Vagina (tissue), 2 donors: Measurements from ENCODE around the gene NINJ1. TPM values are rescaled to one million over a fixed set of nuclear protein-coding genes. Genes with fewer than 3 reads are reported as not detected.

Source experiments
- DNase-seq, 2 donors: peaks; one replicate each; pipeline ENCODE4 v3.0.0-alpha.2; 2017; ENCODE audit errors: extremely low spot score in 2 of 2
- H3K27ac ChIP-seq: fragments of 200-600 bp; sonication (generic); one replicate; pipeline ENCODE4 v1.5.1; 2019
- H3K27me3 ChIP-seq: fragments of 200-600 bp; sonication (generic); one replicate; pipeline ENCODE4 v1.5.1; 2019
- H3K36me3 ChIP-seq, 2 donors: fragments of 200-600 bp; sonication (generic); one replicate each; pipeline ENCODE4 v1.5.1; 2017 to 2019
- H3K4me1 ChIP-seq: fragments of 200-600 bp; sonication (generic); one replicate; pipeline ENCODE4 v1.5.1; 2019
- H3K4me3 ChIP-seq, 2 donors: fragments of 200-600 bp; sonication (generic); 1 replicate in 1 of 2; 2 replicates in 1 of 2; pipeline ENCODE4 v1.5.1; 2016 to 2019
- H3K9me3 ChIP-seq: fragments of 200-600 bp; sonication (generic); one replicate; pipeline ENCODE4 v1.5.1; 2019
- CTCF ChIP-seq, 3 experiments: fragments of 450-650 bp in 2 of 3; fragments of 200-600 bp in 1 of 3; sonication (generic) in 1 of 3; IDR thresholded peaks; one replicate each; pipeline ENCODE4 v1.5.1; 2017 to 2019; ENCODE audit warnings: antibody characterized with exemption in 3 of 3, mild to moderate bottlenecking in 2 of 3, moderate library complexity in 2 of 3
- POLR2A ChIP-seq, 2 donors: fragments of 450-650 bp; IDR thresholded peaks; one replicate each; pipeline ENCODE4 v1.6.1; 2017; ENCODE audit warnings: antibody characterized with exemption in 2 of 2, mild to moderate bottlenecking in 2 of 2, moderate library complexity in 2 of 2
- POLR2AphosphoS5 ChIP-seq, 2 donors: sonication (generic); formaldehyde crosslinking; IDR thresholded peaks; one replicate each; pipeline ENCODE4 v1.9.0; 2017; ENCODE audit warnings: antibody characterized with exemption in 2 of 2, mild to moderate bottlenecking in 2 of 2, low read depth in 1 of 2; ENCODE audit not compliant: insufficient read depth in 1 of 2
- intact Hi-C: fragments of 100-400 bp; cut with DNase I; formaldehyde crosslinking; loops from one replicate; pipeline ENCODE4 v1.15.1; 2023
- total RNA-seq: library from RNA; depleted of rRNA; stranded (reverse); fragments of >200 nt; gene quantifications from one replicate; pipeline ENCODE4 v1.2.3, GENCODE V29; 2016

NINJ1 gene
- total RNA-seq, 1 donor from 2014 or later = 78.6 TPM

GRCh38 chr9:93094658-93095204 is 39.3 kb downstream of the NINJ1 start:
- H3K27ac ChIP-seq = peak overlapping the region; percentile 99
- peaks cover 56% of the 10 kb centered on the region for H3K4me1 ChIP-seq
- intact Hi-C loops = loop anchor here (1.0 kb wide), 1 partner anchor 41 kb away; no protein-coding TSS in a partner anchor
- H3K27me3 ChIP-seq = no peaks in the 10 kb centered on the region
- H3K9me3 ChIP-seq = peaks cover 7% of the 10 kb centered on the region
- H3K4me3 ChIP-seq = peak overlapping the region; percentile 53
- H3K36me3 ChIP-seq = no peaks in the 10 kb centered on the region
- no peak for TF ChIP-seq POLR2AphosphoS5 (IDR thresholded peaks at IDR 0.05; ENCODE audit: insufficient read depth in 1 of 2, low read depth in 1 of 2)
- no peak for TF ChIP-seq POLR2A (IDR thresholded peaks at IDR 0.05)
- TF ChIP-seq CTCF (IDR thresholded peaks at IDR 0.05) = no peak
- no peak for DNase-seq

GRCh38 chr9:93093877-93094657 is 40.0 kb downstream of the NINJ1 start:
- Histone ChIP-seq H3K36me3 (no peaks in the 10 kb centered on the region), H3K4me3 (no peak overlapping the region), H3K4me1 (peaks cover 50% of the 10 kb centered on the region), H3K9me3 (peaks cover 7% of the 10 kb centered on the region), H3K27ac (peak overlapping the region; percentile 99), H3K27me3 (no peaks in the 10 kb centered on the region)
- intact Hi-C loops = no loop called here
- TF ChIP-seq CTCF (IDR thresholded peaks at IDR 0.05) (no peak), POLR2A (IDR thresholded peaks at IDR 0.05) (no peak), POLR2AphosphoS5 (IDR thresholded peaks at IDR 0.05; ENCODE audit: insufficient read depth in 1 of 2, low read depth in 1 of 2) (no peak)
- no peak for DNase-seq

- peaks cover 7% of the 10 kb centered on the region for H3K9me3 ChIP-seq
- no peaks in the 10 kb centered on the region for H3K27me3 ChIP-seq
- peaks cover 42% of the 10 kb centered on the region for H3K4me1 ChIP-seq
- H3K4me3 ChIP-seq = no peak overlapping the region
- TF ChIP-seq POLR2AphosphoS5 (IDR thresholded peaks at IDR 0.05; ENCODE audit: insufficient read depth in 1 of 2, low read depth in 1 of 2) = no peak
- TF ChIP-seq POLR2A (IDR thresholded peaks at IDR 0.05) = no peak
- TF ChIP-seq CTCF (IDR thresholded peaks at IDR 0.05) = no peak
- intact Hi-C loops = no loop called here
- H3K27ac ChIP-seq = peak overlapping the region; percentile 99
- no peaks in the 10 kb centered on the region for H3K36me3 ChIP-seq
- DNase-seq = peak in 1 of 2 donors; percentile 31
These were observed 40.7 kb downstream of the NINJ1 start for GRCh38 chr9:93093127-93093876.

GRCh38 chr9:93092251-93092991 is 41.6 kb downstream of the NINJ1 start:
- peak overlapping the region; percentile 99 for H3K27ac ChIP-seq
- H3K9me3 ChIP-seq = peaks cover 7% of the 10 kb centered on the region
- peak; percentile 83 to 89 for DNase-seq
- H3K27me3 ChIP-seq = no peaks in the 10 kb centered on the region
- H3K4me1 ChIP-seq = peaks cover 33% of the 10 kb centered on the region
- no peaks in the 10 kb centered on the region for H3K36me3 ChIP-seq
- intact Hi-C loops = no loop called here
- no peak overlapping the region for H3K4me3 ChIP-seq
- TF ChIP-seq CTCF (IDR thresholded peaks at IDR 0.05) = no peak
- no peak for TF ChIP-seq POLR2A (IDR thresholded peaks at IDR 0.05)
- TF ChIP-seq POLR2AphosphoS5 (IDR thresholded peaks at IDR 0.05; ENCODE audit: insufficient read depth in 1 of 2, low read depth in 1 of 2) = no peak
